Heart left ventricle (tissue), 13 donors: ENCODE measurements around the gene CLDN18.

Experiments used
- POLR2A ChIP-seq, 2 donors: fragments of 450-650 bp; IDR thresholded peaks; one replicate each; pipeline ENCODE4 v1.6.1; 2017; ENCODE audit warnings: antibody characterized with exemption in 2 of 2, mild to moderate bottlenecking in 2 of 2, moderate library complexity in 2 of 2
- TF ChIP-seq, protein P1 (sequence below), 12 donors: fragments of 200-600 bp; sonication (generic) in 4 of 12; IDR thresholded peaks; one replicate each; pipeline versions ENCODE4 v1.5.0 to v1.8.0; 2018 to 2022; ENCODE audit warnings: antibody characterized with exemption in 12 of 12, mild to moderate bottlenecking in 5 of 12
- donor health status: ischemic (EF 13 %, LVEDD 7.1; RV severe dilation, severe dysfunction).
- donor health status: DM: no; HTN: yes; CAD: no.
- donor health status: DM: no; HTN: no; CAD: no.
- donor health status: ischemic (EF 25% LVEDD 6.9; RV normal size, moderate dysfunction).
- donor health status: ischemic (EF 25% LVEDD 5.7; RV mildly dilated, moderate dysfunction).
- donor health status: ischemic (EF 35%, LVEDD 5.7; RV mildly dilated, moderate dysfunction).
- donor health status: nonischemic (EF 11% LVEDD 7.7; RV severe dilation, severe dysfunction).
- donor health status: DM: yes; HTN: yes; CAD: no.
- donor health status: PGD.
- donor health status: ischemic (EF 29% LVEDD 5.4; RV normal size, mild dysfunction).
- donor health status: nonischemic (EF 23%, LVEDD 6.1; RV moderate dilation, normal function).

DNA sequence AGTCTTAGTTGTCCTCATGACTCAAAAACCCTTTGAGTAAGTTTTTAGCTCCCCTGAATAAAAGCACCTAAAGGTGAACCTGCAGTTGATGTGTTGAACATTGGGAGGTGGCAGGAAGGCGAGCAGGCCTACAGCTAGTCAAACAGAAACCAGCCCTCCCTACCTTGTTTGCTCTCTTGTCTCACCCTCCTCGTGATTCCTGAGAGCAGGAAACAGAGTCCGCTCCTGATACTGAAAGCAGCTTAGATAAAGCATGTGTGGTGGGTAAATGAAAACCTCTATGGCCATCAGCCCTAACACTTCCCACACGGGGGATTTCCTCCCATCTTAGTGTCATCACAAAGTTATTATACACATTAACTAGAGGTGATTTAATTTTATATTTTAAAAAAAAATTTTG, 21.8 kb upstream of the CLDN18 start:
- TF ChIP-seq, protein P1, sequence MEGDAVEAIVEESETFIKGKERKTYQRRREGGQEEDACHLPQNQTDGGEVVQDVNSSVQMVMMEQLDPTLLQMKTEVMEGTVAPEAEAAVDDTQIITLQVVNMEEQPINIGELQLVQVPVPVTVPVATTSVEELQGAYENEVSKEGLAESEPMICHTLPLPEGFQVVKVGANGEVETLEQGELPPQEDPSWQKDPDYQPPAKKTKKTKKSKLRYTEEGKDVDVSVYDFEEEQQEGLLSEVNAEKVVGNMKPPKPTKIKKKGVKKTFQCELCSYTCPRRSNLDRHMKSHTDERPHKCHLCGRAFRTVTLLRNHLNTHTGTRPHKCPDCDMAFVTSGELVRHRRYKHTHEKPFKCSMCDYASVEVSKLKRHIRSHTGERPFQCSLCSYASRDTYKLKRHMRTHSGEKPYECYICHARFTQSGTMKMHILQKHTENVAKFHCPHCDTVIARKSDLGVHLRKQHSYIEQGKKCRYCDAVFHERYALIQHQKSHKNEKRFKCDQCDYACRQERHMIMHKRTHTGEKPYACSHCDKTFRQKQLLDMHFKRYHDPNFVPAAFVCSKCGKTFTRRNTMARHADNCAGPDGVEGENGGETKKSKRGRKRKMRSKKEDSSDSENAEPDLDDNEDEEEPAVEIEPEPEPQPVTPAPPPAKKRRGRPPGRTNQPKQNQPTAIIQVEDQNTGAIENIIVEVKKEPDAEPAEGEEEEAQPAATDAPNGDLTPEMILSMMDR (IDR thresholded peaks at IDR 0.05), result no peak
- TF ChIP-seq POLR2A (IDR thresholded peaks at IDR 0.05), result no peak
